Raji (cell line): ENCODE results near the gene B3GAT2.

ENCODE experiments used
- POLR2A ChIP-seq: IDR thresholded peaks from 2 replicates; pipeline ENCODE4 v1.6.1; 2011; ENCODE audit warnings: low read depth, low read length, control low read depth; ENCODE audit not compliant: insufficient read depth

B3GAT2 gene

GRCh38 chr6:70863343-70863742, 93.5 kb downstream of the B3GAT2 start:
- no peak for TF ChIP-seq POLR2A

- no peak for TF ChIP-seq POLR2A
These were observed 95.9 kb downstream of the B3GAT2 start for GRCh38 chr6:70860920-70861319.

GRCh38 chr6:70860045-70860444, 96.8 kb downstream of the B3GAT2 start:
- TF ChIP-seq POLR2A, result no peak

- no peak for TF ChIP-seq POLR2A
These were observed 99.3 kb downstream of the B3GAT2 start for GRCh38 chr6:70857387-70858077.

DNA sequence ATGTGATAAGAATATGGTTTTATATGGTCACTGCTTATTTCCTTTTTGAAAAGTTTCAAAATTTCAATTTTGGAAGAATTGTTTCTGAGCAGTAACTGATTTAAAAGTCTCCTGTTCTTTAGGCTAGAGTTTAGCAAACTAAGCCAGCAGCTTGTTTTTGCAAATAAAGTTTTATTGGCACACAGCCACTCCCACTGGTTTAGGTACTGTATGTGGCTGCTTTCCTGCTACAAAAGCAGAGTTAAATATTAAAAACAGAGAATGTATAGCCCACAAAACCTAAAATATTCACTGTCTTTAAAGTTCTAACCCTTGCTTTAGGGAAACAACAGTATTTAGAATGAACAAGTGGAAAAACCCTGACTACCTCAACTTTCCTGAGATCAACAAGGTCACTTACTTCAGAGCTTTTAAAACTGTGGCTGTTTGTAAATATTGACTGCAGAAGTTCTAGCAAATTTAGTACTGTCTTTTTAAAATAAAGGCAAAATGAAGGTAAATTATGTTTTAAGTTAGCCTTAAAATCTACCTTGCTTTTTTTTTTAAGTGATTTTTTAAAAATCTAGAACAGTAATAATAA, 104.1 kb downstream of the B3GAT2 start:
- no peak for TF ChIP-seq POLR2A

GRCh38 chr6:70849348-70850069, 107.4 kb downstream of the B3GAT2 start:
- no peak for TF ChIP-seq POLR2A

GRCh38 chr6:70847106-70848084, 109.5 kb downstream of the B3GAT2 start:
- TF ChIP-seq POLR2A, result no peak

DNA sequence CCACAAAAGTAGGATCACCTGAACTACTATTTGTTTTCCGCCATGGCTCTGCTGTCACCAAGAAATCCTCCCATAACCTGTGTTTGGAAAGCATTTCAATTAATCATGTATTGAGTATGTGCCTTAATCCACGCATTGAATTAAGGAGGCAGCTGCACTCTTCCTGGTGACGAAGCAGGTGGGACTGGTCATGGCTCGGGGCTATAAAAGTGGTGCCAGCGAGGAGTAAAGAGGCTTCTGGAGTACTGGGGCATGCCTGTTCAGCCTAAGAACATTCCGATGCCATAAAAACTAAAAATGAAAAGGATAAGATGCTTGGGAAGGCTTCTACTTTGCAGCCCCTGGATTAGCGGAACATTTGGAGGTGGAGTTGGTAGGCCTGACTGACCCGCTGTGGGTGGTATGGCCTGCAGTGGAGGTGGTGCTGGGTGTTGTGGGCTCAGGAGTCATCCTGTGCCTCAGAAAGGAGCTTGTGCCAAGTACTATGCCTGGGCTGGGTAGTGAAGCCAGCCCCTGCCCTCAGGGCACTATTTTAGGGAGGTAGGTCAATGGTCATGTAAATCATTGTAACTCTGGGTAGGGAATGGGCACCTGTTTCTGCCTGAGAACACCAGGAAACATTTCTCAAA, 110.5 kb downstream of the B3GAT2 start:
- no peak for TF ChIP-seq POLR2A

GRCh38 chr6:70844301-70844700, 112.6 kb downstream of the B3GAT2 start:
- no peak for TF ChIP-seq POLR2A

- no peak for TF ChIP-seq POLR2A
These were observed 113.4 kb downstream of the B3GAT2 start for GRCh38 chr6:70843328-70843918.

DNA sequence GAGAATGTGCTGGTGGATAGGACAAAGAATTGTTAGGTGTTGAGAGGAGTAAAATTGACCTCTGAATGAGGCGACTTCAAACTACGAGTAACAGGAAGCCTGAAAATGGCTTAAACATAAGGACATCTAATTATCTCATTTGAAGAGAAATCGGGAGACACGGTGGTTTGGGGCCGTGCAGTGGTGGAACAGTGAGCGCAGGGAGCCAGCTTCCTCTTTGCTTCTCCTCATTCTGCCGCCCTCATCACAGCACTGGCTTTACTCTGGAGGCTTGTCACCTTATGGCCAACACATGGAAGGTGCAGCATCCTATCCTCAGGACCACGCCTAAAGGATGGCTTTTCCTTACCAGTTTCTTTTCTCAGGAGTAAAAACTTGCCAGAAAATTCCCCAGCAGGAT, 114.3 kb downstream of the B3GAT2 start:
- no peak for TF ChIP-seq POLR2A

DNA sequence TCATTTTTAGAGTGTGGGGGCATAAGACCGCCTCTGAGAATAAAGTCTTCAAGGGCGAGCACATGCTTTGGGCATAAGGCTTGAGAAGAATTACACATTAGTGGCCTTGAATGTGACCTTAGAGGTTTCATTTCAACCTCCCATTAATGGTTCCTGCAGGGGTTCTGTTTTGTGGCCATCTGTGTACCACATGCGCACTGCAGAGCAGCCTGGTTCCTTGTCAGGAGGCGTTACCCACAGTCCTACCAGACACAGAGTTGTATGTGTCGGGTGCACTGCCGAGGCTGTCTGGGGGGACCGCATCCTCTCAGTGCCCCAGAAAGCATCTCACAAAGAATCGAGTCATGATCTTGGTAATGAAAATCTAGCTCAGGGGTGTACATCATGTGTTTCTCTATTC, 115.7 kb downstream of the B3GAT2 start:
- no peak for TF ChIP-seq POLR2A

- TF ChIP-seq POLR2A, result no peak
These were observed 117.3 kb downstream of the B3GAT2 start for GRCh38 chr6:70839286-70840266.
